NCI-H187 (cell line): ENCODE data around the gene FAM222A.
A peak's percentile ranks its signal among the peaks of the same experiment; 100 is the strongest.

Experiments used
- DNase-seq, 2 experiments: peaks; one replicate each; lab custom pipeline; 2025; lab: John Stamatoyannopoulos, UW

FAM222A gene

DNA sequence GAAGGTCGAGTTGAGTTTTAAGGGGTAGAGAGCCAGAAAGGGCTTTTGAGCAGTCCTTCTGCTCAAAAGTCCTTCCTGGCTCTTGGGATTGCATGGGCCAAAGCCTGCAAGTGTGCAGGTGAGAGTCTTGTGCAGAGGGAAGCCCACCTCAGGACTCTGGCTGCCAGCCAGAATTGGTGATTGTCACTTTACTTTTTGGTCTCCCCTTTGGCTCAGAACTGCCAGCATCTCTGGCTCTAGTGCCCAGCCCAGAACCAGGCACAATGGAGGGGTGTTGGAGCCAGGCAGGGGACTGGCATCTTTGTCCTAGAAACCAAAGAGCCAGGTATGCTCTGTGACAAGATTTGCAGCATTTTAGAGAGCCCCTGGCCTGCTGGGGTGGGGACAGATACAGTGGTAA is 23.5 kb downstream of the FAM222A start:
- no peak for DNase-seq

DNA sequence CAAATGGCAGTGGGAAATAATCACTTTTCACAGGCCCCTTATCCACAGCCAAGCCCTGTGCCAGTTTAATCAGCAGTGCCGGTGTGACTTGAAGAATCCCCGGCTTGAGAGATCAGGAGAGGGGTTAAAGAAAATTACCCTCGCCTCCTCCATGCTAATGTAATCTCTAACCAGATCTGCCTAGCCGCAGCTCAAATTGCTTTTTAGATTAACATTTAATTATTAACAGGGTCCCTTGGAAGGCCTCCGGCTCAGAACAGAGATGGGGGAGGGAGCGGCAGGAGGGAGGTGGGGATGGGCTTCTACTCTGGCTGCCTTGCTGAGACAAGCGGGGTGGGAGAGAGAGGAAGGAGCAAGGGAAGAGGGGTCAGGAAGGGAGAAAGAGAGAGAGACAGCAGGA is 24.0 kb downstream of the FAM222A start:
- DNase-seq, result no peak

DNA sequence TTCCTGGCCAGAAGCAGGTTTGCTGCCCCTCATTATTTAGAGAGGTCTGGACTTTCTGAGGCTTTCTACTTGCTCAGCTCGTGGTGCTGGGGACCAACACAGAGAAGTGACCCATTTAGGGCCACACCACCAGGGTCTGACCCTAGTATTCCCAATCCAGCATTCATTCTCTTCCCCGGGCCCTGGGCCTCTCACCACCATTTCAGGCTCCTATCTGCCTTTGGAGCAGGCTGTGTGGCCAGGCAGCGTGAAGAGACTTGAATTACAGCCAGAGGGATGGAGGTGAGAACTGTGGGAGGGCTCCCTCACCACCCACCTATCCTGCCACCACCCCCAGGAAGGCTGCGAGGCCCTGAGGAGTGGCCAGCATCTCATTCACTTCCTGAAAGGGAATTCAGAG is 24.6 kb downstream of the FAM222A start:
- DNase-seq, result no peak

DNA sequence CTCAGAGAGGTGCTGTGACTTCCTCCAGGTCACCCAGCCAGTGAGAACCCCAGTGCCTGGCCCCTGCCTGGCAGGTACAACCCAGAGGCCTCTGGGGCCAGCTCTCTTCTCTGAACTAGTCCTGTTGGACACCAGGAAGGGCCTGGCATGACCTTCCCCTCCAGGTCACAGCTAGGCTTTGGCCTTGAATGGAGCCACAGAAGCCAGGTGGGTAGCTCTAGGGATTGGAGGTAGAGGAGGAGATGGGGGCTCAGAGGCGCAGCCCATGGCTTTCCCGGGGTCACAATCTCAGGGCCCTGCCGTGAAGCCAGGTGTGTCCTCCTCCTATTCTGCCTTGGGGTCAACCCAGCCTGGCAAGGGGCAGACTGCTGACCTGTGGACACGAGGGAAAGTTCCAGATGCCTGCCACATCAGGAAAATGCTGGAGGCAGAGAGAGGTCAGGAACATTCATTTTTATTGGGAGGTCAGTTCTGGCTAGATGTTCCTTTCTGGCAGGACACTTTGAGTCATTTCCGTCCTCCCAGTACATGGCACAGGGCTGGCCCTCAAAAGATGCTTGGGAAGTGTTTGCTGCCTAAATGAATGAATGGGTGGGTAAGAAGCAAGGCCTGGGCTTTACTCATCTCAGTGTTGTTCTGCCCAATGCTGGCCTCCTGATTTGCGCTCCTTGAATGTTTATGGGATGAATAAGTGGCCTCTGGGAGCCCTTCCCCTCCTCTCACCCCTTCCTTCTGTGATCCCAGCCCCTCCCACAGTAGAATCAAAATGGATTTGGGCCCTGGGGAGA is 25.4 kb downstream of the FAM222A start:
- DNase-seq, result no peak

DNA sequence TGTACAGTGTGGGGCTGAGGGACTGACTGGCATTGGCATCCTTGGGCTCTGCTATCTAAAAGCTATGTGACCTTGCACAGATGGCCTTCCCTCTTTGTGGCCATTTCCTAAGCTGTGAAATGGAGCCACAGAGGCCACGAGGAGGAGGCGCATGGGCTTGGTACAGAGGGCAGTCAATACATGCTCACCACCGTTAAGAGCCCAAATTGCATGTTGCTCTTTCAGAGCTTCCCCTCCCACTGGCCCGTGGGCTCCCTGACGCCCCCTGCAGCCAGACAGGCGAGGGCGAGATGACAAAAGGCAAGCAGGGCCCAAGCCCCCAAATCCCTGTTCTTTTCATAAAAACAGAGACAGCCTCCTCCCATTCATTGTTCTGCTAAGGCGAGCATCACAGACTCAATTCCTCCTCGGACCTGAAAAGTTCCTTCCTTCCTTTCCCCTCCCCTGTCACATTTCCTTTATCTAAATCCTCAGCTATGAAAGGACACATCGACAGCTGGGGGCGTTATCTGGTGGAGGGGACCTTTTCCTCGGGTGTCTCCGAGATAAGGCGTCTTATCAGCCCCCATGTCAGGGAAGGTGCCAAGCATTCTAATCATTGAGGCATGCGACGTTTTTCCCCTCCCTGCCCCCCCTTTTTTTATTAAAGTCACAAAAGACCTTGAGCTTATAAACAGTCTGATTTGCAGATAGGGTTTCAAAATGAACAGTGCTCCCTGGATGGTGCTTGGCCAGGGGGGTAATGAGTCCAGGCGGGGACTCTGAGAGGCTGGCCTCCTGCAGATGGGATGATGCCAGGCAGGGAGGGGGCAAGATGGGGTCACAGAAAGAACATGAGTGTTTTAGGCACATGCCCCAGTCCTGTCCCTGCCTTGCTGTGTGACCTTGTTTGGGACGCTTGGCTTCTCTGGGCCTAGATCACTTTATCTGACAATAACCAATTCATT is 26.4 kb downstream of the FAM222A start:
- no peak for DNase-seq

DNA sequence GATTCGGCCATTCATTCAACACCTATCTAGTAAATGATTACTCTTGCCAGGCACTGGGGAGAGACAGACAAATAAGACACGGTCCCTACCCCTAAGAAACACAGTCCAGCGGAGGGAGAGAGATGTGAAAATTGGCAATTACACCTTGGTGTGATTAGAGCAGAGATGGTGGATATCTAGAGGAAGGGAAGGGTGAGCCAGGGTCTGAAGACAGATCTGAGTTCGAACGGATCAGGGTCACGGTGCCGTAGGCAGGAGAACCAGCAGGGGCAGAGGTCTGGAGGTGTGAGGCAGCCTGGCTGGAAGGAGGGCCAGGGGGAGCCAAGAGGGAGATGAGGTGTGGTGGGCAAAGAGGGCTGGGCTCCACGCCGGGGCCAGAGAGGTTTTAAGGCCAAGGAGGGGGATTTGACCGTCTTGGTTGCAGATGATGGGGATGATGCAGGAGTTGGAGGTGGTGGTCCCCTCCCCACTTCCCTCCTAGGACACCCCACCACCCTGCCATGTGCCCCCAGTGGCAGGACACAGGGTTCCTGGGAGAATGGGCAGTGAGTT is 27.1 kb downstream of the FAM222A start:
- no peak for DNase-seq

DNA sequence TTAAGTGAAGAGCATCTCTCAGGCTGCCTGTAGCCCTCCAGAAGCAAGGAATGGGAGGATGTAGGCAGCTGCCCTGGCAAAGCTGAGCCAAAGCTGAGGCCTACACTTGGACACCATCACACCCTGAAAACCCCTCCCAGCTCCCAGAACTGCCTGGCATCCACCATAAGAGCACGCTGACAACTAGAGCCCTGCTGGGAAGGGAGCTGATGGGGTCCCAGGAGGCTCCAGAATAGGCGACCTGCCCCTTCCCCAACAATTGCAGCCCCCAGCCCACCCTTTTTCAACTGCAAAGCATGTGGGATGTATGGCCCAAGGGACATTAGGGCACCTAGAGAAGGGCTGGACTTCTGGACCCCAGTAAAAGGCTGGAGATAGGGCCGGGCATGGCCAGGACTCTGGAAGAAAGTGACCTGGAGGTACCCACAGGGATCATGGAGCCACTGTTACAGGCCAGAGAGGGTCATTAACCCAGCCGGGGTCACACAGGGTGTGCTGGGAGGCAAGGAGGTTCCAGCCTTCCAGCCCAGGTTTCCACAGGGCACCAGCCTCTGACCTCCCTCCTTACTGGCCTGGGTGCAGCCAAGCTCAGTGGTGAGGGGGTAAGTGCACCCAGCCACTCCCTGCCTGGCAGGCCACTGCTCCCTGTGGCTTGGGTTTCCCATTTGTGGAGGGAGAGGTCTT is 27.8 kb downstream of the FAM222A start:
- no peak for DNase-seq

DNA sequence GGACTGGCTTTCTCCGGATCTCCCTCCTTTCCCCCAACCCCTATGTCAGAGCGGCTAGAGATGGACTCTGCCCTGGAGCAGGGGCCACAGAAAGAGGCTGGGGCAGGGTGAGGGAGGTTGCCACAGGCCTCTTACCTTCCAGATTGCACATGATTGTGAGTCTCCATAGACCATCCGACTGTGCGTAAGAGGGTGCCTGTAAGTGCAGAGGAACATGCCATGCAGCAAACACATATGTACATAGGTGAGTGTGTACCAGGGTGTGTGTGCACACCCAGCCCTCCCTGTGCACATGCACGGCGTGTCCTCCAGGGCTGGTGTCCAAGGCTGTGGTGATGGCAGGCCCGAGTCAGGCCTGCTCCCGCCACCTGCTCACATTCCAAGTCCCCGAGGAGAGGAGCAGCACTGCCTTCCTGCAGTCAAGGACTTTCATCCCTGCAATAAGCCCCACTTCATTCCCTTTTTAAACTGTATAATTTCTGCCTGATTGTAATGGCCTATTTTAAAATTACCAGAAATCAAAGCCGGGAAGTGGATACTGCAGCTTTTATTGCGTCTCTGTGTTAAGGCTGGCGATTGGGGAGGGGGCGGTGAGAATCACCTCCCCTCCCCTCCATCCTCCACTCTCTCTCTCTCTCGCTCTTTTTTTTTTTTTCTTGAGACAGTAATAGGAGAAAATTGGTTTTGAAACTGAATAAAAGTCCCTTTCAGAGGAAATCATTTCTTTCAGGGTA is 28.5 kb downstream of the FAM222A start:
- peak in 1 of 2 experiments; percentile 59 for DNase-seq

DNA sequence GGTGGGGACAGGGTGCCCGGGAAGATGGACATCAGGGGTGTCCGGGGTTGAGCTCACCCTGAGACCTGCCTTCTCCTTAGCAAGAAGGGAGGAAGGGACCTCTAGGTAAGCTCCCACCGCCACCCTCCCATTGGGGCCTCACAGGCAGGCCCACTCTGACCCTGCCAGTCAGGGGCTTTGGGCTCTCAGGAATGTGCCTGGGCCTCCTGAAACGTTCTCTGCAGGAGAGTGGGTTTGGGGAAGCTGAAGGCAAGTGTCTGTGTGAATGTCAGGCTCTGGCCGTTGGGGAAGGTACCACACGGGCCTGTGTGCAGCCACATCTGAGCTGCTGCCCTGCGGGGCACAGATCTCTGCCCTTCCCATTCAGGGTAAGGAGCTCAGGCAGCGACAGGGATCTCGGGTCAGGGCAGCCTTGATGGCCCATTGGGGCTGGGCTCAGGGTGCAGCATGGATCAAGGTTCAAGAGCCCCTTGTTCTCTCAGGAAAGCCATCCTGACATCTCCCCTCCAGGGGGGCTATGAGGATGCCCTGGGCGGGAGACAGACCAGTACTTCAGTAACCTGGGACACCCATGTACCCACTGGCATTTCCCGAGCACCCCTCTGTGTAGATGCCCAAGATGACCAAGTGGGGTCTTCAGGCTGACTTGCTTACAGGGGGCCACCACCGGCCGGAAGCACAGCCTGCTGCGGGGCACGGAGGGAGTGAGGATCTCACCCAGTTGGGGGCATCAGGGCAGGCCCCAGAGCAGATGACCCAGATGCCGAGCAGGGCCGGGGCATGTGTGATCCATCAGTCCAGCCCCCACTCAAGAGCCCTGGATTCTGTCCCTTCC is 29.7 kb downstream of the FAM222A start:
- no peak for DNase-seq

DNA sequence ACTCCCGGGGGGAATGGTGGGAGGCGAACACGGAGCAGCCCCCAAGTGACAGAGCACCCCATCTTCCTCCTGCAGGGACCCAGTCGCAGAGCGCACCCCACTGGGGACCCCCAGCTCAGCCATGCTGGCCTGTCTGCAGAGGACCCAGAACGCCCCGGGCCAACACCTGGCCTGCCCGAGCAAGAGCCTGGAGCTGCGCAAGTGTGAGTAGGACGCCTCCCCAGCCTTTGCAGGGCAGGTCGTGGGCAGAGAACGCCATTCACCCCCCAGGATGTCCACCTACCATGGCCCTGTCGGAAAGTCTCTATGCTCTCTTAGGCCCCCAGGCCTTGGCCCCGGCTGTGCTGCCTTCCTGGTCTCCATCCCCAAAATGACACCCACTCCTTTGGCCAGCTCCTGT is 30.4 kb downstream of the FAM222A start:
- DNase-seq, result no peak

DNA sequence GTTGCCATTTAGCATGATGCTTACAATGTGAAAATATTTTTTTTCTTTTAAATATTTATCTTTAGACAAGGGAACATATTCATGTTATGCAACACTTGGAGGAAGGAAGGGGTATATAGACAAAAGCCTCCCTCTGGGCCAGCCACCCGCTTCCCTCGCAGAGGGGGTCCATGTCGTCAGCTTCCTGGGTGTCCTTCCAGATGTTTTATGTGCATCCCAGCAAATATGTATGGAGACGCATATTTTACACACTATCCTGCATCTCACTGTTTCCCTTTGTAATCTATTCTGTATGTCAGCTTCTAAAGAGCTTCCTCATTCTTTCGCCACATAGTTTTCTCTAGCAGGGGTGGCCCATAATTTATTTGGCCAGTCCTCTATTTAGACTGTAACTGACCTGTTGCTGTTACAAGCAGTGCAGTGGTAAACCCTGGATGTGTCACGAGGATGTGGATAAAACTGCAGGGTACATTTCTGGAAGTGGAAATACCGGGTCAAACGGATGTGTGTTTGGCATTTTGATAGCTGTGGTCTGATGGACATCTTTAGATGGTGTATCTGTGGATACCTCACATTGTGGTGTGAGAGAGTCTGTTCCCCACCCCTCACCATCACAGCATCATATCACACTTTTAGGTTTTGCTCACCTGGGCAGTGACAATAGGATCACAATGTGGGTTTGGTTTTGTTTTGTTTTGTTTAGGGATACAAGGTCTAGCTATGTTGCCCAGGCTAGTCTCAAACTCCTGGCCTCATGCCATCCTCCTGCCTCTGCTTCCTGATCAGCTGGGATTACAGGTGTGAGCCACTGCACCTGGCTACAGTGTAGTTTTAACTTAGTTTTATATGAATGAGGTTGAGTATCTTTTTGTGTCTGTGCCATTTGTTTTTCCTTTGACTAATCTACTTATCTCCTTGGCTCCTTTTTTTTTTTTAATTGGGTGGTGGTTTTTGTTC is 31.6 kb downstream of the FAM222A start:
- DNase-seq, result no peak

DNA sequence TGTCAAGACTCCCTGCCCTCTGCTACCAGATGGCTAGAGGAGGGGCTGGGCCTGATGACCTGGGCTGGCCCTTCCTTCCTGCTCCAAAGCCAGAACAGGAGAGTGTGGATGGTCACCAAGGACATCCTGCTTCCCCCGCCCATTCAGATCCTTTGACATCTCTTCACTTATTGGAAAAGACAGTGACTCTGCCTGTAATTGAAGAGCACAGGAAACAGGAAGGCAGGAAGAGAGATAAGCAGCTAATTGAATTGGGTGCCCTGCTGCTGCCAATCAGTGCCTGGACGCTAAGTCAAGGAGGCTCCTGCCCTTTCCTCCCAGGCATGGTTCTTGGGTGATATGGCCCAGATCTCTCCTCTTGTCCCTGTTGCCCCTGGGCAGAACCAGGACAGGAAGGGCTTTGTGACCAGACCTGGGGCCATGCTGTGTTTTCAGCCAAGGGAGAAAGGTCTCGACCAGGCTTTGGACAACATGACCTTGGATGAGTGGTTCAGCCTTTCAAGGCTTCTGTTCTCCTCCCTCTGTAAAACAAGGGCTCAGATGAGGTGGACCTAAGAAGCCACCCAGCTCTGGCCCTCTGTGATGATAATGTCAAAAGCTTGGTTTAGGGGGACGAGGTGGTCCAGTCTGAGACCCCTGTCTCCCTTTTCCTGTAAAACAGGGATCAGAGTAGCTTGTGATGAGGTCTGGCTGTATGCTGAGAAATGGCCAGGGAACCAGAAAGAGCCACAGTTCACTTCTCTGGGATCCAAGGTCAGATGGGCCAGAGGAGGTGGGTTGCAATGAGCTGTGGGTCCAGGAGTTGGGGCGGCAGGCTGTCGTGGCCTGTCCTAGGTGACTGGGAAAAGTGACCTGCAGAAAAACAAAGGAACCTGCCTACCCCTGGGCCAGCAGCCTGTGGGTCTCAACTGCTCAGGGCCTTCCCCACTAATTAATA is 38.8 kb downstream of the FAM222A start:
- no peak for DNase-seq

DNA sequence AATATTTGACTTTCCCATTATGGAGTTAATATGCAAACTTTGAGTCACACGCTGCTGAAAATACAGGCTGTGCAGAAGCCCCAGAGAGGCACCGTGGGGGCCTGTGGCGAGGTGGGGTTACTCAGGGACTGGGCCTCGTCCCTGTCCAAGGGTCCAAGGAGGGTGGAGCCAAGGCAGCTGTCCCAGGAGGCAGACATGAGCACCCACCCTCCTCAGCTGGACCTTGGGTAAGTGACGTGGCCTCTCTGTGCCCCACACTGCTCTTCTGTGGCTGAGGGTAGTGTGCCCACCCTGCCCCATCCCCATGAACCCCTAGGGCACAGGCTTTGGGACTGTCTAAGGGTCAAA is 39.4 kb downstream of the FAM222A start:
- no peak for DNase-seq

DNA sequence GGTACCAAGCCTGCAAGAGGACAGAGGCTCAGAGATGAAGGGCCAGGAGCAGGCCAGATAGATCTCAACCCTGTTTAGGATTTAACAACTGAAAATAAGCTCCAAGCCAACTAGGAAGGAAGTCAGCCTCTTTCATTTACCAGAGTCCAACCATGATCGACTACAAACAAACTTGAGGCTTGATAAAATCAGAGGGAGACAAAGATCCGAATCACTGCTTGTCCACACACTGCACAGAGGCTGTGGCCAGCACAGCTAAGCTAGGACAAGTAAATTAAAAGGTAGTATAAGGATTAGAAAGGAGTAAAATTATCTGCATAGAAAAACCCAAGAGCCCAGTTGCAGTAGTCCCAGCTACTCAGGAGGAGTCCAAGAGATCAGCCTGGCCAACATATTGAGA is 40.3 kb downstream of the FAM222A start:
- no peak for DNase-seq

DNA sequence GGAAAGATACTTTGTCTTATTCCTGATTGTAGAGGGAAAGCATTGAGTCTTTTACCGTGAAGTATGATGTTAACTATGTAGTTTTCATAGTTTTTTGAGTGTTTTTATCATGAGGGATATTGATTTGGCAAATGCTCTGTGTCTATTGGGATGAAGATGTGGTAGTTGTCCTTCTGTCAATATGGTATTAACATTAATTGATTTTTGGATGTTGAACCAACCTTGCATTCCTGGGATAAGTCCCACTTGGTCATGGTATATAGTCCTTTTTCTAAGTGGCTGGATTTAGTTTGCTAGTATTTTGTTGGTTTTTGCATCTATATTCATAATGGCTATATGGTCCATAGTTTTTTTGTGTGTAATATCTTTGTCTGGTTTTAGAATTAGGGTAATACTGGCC is 42.8 kb downstream of the FAM222A start:
- no peak for DNase-seq

DNA sequence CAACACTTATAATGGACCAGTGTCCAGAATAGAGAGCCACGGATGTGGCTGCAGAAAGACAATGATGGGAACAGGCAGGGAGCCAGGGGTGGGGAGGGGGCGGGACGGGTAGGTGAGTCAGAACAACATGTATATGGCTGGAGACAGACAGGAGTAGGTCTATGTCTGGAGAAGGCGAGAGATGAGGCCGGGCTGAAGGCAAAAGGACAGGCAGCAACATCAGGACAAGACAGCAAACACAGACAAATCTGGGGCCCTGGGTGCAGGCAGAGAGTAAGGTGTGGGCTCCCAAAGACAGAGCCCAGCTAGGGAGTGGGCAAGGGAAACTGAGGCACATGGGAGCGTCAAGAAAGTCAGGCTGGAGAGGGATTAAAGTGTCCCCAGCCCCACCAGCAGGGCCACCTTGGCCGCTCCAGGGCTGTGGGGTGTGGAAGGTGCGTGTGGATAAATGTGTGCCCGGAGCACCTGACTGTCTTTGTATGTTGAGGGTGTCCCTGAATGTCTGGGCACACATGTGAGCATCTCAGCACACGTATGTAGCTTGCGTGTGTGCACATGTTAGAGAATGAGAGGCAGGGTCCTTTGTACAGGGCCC is 44.1 kb downstream of the FAM222A start:
- no peak for DNase-seq

DNA sequence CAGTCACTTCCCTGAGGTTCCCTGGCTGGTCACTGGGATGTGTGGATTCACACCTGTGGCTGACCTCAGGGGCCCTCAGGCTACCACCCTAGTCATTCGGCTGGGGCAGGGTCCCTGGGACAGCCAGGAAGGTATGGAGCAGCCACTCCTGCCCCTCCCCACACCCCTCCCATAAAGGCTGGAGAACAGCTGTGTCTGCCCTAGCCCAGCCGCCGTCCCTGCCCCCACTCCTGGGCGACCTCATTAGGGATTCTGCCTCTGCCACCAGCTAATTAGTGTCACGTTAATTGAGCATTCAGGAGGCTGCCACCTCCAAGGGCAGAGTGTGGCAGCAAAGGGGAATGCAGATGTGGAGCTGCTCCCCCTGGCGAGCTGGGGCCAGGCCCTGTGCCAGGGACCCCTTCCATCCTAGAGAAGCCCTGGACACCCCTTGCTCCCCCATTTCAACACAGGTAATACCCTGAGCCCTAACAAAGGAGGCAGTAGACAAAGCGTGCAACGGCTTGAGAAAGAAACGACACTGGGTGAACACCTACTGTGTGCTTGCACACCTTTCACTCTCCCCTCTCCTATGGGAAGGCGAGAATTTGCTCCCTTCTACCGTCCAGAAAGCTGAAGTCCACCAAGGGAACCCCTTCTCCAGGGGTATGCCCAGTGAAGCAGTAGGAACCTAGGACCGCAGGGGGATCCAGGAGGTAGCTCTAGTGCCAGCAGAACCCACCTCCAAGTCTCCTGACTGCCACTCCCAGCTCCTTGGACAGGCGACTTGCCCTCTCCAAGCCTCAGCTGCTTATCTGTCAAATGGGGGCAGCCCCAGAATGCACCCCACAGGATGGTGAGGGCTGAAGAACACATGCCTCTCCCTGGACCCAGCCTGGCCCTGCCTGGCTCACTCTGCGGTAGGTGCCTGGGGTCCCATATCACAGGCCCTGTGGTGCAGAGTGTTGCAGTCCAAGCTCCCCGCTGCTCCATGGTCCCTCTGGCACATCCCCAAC is 45.1 kb downstream of the FAM222A start:
- DNase-seq, result no peak
